HG03103 (cell line): Measurements from ENCODE around the gene LAMTOR4.
"Not testable (repeated sequence)": the region's sequence is repeated elsewhere in the genome, so short reads cannot be mapped to it uniquely, and the experiment has no call there.

Experiments used
- ATAC-seq: cut with Tn5 transposase; IDR thresholded peaks from one replicate; pipeline ENCODE4 v1.9.1; 2021; ENCODE audit warnings: low read depth; ENCODE audit not compliant: unreplicated experiment

Gene LAMTOR4

DNA sequence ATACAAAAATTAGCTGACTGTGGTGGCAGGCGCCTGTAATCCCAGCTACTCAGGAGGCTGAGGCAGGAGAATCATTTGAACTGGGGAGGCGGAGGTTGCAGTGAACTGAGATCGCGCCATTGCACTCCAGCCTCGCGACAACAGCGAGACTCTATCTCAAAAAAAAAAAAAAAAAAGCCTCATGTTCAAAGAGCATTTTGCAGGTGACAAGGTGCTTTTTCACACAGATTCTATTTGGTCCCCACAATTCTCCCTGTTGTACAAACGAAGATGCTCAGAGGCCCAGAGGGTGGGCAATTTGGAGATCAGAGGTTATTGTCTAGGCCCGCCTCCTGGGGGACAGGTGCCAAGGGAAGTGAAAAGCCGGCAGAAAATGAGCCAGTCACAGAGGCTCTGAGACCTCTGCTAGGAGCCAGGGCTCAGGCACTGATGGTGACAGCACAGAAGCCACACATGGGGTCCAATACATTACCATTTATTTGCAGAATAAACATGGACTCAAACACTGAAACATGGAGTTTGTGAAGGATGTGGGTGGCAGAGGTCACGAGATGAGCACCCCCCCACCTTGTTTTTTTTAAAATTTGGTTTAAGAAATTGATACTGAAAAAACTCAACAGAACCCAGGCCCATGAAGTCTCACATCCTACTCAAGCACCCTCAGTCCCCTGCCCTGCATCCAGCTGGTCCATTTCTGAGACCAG is 20.6 kb downstream of the LAMTOR4 start:
- no peak for ATAC-seq

DNA sequence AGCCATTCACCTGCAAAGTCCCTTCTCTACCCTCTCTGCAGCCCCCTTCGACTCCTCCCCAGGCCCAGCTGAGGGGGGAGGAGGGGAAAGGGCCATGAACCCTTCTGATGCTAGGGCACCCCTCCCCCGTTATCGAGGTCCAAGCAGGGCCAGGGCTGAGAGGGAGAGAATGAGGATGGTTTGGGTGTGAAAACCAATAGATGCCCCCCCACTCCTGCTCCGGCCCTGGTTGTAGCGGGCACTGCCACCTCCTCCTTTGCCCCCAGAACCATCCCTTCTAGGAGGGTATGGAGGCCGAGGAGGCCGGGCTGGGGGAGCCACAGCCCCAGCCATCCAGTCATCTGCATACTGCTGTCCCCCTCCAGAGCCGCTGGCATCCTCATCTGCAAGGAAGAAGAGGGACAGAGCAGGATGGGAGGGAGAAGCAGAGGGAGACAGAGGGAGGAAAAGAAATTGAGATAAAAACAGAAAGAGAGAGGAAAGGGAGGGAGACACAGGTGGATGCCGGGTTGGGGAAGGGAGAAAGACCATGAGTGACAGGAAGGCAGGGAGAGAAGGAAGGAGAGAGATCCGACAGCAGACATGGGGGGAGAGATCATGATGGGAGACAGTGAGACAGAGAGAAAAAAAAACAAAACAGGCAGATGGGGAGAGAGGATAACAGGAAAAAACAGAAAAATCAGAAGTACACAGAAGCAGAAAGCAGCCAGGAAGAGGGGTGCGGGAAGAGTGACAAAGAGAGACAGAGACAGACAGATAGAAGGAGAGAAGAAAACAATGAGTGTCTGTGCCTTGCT is 21.6 kb downstream of the LAMTOR4 start:
- ATAC-seq: no peak

DNA sequence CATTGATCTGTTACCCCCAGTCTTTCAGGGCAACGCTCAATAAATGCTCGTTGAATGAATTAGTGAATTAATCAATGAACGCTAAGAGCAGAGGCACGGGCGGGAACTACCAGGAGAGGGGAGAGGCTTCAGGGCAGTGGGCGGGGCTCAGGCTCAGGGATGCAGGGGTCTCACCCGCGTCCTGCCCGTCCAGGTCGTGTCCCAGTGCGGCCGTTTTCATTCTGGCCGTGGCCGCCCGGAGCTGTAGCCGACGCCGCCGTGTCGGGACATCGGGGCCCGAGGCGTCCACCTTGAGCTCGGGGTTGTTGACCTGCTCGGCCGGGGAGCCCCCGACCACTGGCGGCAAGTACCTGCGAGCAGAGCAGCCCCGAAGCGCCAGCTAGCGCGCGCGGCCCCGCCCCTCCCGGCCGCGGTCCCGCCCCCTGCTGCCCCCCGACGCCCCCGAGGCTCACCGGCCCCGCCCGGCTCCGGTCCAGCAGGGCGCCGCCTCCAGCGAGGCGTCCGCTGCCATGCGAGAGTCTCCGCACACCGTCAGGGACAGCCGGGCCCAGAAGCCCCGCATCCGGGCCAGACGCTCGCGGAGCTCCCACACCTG is 22.5 kb downstream of the LAMTOR4 start:
- ATAC-seq: no peak

DNA sequence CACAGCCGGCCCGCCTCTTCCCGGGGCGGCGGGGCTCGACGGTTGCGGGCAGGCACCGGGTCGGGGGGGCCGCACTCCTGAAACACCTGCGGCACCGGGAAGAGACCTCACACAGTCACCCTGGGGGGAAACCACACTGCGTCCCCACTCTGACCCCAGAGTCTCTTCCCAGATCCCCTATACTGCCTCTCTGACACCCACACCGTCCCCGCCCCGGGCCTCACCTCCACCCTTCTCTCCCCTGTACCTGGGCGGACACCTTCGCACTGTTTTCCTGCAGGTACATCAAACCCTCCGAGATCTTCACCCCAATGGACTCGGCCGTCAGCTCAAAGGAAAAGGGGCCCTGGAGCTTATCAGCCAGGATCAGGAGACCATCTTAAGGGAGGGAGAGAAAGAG is 23.1 kb downstream of the LAMTOR4 start:
- no peak for ATAC-seq

DNA sequence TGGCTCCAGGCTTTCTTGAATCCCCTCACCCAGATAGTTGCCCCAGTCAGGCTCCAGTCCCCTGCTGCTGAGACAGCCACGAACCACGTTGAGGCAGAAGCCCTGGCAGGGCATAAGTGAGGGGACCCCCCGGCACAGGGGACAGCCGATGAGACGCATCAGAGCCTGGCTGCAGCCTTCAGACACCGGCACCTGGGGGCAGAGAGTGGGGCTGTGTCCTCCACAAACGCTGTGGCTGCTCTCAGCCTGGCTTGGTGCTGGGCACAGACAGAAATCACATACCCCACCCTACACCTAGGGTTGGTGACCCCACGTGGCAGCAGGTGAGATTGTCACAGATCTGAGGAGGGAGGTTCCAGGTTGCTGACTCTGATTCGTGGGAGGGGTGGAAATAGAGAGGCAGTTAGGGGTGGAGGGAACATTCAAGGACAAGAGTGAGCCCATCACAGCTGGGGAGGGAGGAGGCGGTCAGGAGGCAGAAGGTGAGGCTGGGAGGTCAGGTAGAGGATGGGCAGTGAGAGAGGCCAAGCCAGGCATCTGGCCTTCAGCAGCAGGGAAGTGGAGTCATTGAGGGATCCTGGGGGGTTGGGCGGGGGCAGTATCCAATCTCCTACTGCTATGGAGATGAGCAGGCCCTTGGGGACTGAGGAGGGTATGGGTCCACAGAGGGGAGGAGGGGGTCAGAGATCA is 25.2 kb downstream of the LAMTOR4 start:
- ATAC-seq: no peak

DNA sequence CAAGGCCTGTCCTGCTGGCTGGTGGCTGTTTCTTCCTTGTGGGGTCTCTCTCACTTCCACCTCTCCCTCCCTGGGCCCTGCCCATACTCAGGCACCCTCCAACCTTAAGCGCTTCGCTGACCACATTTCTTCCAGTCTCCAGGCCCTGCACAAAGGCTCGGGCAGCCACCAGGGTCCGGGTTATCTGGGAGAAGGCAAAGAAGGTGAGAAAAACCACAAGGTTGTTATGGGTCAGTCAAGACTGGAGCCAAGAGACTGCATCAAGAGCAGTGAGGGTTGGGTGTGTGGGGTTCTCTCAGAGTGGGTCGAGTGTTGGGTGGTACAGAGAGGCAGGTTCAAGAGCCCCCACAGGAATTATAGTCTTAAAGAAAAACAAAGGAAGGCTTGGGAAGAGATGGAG is 25.9 kb downstream of the LAMTOR4 start:
- ATAC-seq: no peak

DNA sequence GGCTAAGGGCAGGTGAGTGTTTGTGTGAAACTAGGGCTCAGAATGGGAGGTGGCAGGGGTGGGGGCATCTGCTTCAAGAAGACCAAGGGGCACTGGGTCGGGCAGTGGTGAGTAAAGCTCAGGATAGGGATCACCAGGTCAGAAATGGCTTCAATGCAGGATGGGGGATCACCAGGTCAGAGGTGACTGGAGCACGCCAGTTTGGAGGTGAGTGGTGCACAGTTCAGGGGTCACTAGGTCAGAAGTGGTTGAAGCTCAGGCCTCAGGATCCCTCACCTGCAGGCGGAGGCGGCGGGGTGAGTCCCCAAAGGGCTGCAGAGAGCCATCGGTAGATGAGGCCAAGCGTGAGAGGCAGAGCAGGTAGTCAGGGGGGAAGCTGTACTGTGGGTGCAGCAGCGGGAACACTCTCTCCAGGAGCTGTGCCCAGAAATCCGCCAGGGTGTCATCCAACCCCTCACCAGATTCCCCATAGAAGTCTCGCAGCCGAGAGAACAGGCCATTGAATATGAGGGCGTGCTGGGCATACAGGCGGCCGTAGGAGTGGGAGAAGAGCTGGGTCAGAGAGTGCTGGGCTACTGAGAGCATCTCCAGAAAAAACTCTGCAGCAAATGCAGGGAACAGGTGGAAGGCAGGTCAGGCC is 26.7 kb downstream of the LAMTOR4 start:
- no peak for ATAC-seq

DNA sequence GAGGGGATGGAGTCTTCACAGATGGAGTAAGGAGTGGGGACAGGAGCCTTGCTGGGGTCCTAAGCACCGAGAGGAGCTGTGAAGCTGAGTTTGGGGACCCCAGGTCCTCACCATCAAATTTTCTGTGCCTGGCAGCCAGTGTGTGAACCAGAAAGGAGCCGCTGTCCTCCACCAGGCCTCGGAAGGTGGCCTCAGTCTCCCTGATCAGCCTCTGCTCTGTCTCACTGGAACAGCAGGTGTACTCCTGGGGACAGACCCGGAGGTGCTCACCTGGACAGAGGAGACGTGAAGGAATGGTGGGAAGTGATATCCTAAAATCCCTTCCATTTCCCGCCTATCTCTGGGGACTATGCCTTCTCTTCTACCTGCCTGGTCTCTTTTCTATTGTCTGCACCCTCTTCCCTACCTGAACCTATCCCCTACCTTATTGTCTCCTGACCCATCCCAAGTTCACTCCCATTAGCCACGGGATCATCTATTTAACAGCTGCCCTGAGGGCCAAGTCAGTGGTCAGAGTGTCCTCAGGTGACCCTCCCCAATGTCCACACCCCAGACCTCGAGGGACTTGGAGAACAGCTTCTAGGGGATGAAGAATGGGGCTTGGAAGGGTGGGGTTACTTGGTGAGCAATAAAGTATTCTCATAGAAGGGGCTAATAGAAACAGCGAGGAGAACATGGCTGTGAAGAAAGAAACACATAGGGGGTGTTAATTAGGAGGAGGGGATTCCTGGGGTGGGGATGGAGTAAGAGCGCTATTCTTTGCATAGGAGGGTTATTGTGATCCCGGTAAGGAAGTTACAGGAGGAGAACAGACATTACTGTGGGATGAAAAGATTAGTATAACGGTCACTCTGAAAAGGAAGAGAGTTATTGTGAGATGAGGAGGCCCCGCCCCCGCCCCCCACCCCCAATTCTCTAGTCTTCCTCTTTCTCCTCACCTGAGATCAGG is 27.7 kb downstream of the LAMTOR4 start:
- no peak for ATAC-seq

DNA sequence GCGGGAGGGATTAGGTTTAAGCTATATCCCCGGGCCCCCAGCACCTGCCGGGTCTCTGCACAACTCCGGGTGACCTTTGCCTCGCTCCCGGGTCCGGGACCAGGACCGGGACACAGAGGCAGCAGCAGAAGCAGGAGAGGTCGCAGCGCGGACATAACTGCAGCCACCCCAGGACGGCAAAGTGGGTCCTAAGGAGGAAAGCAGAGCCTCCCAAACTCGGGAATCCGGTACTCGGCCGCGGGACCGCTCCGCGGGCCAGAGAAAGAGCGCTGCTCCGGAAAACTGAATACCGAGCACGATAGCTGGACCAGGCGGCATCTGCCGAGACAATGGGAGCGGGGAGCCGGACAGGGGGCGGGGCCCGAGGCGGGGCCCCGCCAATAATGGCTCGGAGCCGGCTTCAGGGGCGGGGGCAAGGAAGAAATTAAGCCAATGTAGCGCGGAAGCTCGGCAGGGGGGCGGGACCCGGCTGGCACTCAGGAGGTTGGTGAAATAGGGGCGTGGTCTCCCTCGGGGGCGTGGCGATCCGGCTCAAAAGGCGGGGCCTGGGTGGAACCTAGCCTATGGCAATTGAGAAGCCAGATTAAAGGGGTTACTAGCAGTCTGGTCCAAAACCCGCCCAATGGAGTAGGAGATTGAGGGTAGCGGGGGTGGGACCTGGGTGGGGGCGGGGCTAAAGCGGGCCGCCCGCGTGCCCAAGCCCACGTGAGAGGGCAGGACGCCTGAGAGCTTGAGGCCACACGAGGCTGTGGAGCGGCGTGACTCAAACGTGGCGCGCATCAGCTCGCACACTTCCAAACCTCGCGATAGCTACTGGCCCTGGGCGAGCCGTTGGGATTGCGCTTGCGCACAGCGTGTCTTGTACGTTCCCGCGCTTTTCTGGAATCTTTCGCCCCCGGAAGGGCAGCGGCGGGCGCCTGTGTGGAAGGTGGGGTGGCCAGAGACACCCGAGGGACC is 28.6 kb downstream of the LAMTOR4 start, which contains the start of the genes GPC2 and STAG3:
Gene GPC2 (minus strand): TSS at position 337 of the 957 bp plus-strand sequence. CDS start 182 bp downstream, at position 155.
Gene STAG3 (plus strand): TSS at position 874 of the 957 bp plus-strand sequence. CDS start 2,639 bp downstream, outside the sequence.
- ATAC-seq: peak; percentile 85

DNA sequence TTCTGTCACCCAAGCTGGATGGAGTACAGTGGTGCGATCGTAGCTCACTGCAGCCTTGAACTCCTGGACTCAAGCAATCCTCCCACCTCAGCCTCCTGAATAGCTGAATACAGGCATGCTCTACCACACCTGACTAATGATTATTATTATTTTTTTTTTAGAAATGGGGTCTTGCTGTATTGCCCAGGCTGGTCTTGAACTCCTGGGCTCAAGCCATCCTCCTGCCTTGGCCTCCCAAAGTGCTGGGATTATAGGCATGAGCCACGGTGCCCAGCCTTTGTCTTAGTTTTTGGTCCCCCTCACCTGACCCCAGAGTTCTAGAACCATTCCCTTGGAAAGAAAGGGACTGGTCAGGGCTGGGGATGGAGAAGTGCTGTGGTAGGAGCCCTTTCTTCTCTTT is 31.4 kb downstream of the LAMTOR4 start:
- ATAC-seq: not testable (repeated sequence)

DNA sequence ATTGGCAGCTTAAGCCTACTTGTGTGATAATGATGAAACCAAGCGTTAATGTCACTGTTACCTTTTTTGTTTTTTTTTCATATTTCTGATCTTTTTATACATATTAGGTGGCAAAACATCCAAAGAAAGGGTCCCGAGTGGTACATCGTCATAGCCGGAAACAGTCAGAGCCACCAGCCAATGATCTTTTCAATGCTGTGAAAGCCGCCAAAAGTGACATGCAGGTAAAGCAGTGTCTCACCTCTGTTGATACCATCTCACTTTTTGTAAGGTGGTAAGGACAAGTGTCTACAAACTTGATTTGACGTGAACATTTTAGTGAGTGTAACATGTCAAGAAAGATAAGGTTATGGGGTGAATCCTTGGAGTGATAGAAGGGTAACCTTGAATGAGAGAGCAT is 33.9 kb downstream of the LAMTOR4 start:
- not testable (repeated sequence) for ATAC-seq

DNA sequence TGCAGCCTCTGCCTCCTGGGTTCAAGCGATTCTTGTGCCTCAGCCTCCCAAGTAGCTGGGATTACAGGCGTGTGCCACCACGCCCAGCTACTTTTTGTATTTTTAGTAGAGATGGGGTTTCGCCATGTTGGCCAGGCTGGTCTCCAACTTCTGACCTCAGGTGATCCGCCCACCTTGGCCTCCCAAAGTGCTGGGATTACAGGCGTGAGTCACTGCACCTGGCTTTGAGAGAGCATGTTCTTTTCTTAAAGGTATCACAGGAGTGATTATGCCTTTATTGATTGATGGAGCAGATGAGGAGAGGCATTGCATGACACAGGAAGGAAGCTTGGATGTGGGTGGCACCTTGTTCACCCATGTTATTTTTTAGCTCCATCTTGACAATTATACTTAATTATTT is 34.4 kb downstream of the LAMTOR4 start:
- ATAC-seq: not testable (repeated sequence)

DNA sequence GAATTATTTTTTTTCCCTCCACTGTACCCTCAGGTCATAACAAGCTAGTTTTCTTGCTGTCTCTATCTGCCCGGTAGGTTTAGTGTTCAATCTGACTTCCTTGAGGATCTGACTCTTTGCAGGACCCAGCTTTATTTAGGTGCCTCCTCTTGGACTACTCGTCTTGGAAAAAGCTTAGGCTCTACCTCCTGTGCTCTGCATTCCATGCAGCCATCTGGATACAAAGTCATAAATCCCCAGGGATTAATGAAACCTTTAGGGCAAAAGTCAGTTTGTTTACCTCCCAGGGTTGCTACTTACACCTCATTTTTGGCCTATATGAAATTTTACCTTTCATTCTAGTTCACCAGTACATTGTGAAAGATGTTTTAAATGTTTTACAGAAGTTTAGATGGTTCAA is 37.0 kb downstream of the LAMTOR4 start:
- ATAC-seq: no peak

DNA sequence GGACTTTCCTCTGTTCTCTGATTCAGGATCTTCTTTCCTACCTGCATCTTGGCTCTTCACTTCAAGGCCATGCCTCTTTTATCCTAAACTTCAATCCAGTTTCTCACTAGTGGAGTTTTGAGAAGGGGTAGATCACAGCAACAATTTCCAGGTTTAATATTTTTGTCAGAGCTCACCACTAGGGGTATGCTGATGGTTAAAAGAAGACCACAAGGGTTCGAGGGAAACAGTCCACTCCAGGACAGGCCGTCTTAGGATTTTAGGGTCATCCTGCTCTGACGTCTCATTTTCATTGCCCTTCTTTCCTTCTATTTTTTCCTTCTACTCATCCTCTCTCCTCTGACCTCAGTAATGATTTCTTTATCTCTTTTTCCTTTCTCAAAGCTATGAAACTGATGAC is 40.3 kb downstream of the LAMTOR4 start:
- ATAC-seq: no peak

DNA sequence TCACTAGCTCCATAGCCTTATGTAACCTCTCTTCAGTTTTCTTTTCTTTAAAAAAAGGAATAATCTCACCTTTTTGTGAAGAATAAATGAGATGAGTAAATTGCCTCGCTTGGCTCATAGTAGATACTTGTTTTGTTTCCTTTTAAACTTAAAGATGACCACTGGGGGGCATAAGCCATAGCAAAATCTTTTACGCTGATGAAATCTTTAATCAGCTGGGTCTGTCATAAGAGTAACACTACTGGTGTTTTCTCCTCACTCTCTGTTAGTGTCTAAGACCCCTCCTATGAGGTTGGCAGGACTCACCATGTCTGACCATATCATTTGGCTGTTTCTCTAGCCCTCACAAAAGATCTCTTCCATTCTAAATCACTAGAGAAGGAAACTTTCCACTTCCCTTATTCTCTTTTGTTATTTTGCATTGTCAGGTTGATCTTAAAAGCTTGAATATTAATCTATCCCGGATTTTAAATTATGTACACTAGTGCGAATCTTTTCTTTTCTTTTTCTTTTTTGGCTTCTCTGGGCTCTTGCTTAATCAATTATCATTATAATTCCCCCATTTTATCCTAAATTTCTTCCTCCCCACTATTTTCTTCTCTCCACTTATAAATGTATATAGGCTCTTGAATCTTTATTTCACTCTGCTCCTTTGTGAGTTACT is 41.5 kb downstream of the LAMTOR4 start:
- ATAC-seq: no peak

DNA sequence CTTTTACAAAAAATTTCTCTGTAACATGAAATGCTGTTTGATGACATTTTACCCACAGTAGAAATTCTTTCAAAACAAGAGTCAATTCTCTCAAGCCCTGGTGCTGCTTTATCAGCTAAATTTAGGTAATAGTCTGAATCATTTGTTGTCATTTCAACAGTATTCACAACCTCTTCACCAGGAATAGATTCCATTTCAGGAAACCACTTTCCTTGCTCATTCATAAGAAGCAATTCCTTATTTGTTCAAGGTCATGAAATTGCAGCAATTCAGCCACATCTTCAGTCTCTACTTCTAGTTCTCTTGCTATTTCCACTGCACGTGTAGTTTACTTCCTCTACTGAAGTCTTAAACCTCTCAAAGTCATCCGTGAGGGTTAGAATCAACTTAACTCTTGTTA is 43.1 kb downstream of the LAMTOR4 start:
- no peak for ATAC-seq

DNA sequence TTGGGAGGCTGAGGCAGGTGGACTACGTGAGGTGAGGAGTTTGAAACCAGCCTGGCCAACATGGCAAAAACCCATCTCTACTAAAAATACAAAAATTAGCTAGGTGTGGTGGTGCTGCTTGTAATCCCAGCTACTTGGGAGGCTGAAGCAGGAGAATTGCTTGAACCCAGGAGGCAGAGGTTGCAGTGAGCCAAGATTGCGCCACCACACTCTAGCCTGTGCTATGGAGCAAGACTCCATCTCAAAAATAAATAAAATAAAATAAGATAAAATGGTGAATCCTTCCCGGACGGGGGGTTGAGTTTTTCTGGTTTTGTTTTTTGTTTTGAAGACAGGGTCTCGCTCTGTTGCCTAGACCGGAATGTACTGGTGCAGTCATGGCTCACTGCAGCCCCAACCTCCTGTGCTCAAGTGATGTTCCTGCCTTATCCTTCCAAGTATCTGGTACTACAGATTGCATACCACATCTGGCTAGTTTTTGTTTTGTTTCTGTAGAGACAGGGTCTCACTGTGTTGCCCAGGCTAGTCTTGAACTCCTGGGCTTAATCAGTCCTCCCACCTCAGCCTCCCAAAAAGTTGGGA is 43.7 kb downstream of the LAMTOR4 start:
- ATAC-seq: not testable (repeated sequence)
